A549 (cell line): ENCODE data around the gene ZBTB20.

Source experiments
- CHD4 ChIP-seq: fragments of 200-600 bp; sonication (generic); IDR thresholded peaks from 2 replicates; pipeline ENCODE4 v1.6.1; 2016; ENCODE audit warnings: antibody characterized with exemption, mild to moderate bottlenecking, borderline replicate concordance
- EP300 ChIP-seq, 2 experiments: fragments of >200 bp; sonication (Bioruptor Twin); formaldehyde crosslinking; IDR thresholded peaks; 2 replicates in 1 of 2; 3 replicates in 1 of 2; pipeline ENCODE4 v1.6.1; 2016 to 2017
- MAZ ChIP-seq: fragments of 150-350 bp; IDR thresholded peaks from 2 replicates; pipeline ENCODE4 v1.6.1; 2014; ENCODE audit warnings: antibody characterized with exemption, low read depth, low read length, borderline replicate concordance
- MYC ChIP-seq: IDR thresholded peaks from 2 replicates; pipeline ENCODE4 v1.6.1; 2012; ENCODE audit warnings: mild to moderate bottlenecking, inconsistent platforms, low read length, improper control_type of control experiment, borderline replicate concordance
- POLR2A ChIP-seq: IDR thresholded peaks from 2 replicates; pipeline ENCODE4 v1.6.1; 2012; ENCODE audit warnings: mild to moderate bottlenecking, low read length
- TF ChIP-seq, protein P1 (sequence below): fragments of >200 bp; sonication (Bioruptor Twin); formaldehyde crosslinking; IDR thresholded peaks from 3 replicates; pipeline ENCODE4 v1.5.1; 2016

DNA sequence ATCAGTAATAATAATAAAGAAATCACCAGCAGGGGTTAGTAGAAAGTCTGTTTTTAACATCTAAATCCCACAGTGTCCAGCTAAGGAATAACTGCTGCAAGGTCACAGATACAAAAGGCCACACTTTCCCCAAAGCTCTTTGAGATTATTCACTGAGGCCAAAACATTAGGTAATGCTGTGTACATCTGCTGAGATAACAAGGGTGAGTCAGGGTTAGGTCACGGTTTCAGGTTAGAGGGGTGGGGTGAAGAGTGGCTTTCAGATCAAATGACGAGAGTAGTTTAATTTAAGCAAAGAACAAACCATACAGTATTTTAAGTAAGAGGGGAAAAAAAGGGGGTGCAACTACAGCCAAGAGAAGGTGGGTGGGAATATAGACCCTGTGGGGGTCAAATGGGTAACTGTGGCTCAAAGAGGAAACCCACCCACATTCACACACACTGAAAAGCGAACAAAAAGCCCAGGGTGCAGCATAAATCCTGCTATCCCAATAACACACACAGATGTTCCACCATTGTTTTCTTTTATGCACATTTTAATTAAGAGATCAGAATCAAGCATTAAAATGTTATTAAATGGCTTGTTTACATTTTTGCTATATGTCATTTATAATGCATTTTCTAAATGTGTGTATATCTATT is 440.4 kb downstream of the ZBTB20 start:
- no peak for TF ChIP-seq MAZ
- TF ChIP-seq, protein P1, sequence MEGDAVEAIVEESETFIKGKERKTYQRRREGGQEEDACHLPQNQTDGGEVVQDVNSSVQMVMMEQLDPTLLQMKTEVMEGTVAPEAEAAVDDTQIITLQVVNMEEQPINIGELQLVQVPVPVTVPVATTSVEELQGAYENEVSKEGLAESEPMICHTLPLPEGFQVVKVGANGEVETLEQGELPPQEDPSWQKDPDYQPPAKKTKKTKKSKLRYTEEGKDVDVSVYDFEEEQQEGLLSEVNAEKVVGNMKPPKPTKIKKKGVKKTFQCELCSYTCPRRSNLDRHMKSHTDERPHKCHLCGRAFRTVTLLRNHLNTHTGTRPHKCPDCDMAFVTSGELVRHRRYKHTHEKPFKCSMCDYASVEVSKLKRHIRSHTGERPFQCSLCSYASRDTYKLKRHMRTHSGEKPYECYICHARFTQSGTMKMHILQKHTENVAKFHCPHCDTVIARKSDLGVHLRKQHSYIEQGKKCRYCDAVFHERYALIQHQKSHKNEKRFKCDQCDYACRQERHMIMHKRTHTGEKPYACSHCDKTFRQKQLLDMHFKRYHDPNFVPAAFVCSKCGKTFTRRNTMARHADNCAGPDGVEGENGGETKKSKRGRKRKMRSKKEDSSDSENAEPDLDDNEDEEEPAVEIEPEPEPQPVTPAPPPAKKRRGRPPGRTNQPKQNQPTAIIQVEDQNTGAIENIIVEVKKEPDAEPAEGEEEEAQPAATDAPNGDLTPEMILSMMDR: no peak
- TF ChIP-seq EP300 (IDR thresholded peaks at IDR 0.05): no peak
- TF ChIP-seq CHD4: no peak
- TF ChIP-seq MYC: no peak
- TF ChIP-seq POLR2A: no peak
